IMR-90 (cell line): Measurements from ENCODE around the gene IPO7. TPM values are rescaled to one million over a fixed set of nuclear protein-coding genes. Genes with fewer than 3 reads are reported as not detected.

Source experiments
- ATAC-seq: fragments of 200-7000 bp; cut with Tn5 transposase; 2 replicates; pipeline ENCODE4 v1.9.1; 2020; ENCODE audit warnings: low read depth, mild to moderate bottlenecking, moderate library complexity
- BruUV-seq: library from RNA; stranded (reverse); fragments of 400-500 nt; replicated peaks from 2 replicates; lab custom pipeline; 2021; lab: Mats Ljungman, UMichigan
- CTCF ChIA-PET: fragments of 300-600 bp; formaldehyde crosslinking; extraction: SDS; loops from one replicate; lab custom pipeline; 2021; ENCODE audit warnings: antibody characterized with exemption; lab: Yijun Ruan, JAX
- POLR2A ChIA-PET: fragments of 300-600 bp; sonication (Branson Sonifier 250); formaldehyde crosslinking; loops from one replicate; lab custom pipeline; 2022; ENCODE audit warnings: antibody characterized with exemption; ENCODE audit not compliant: unreplicated experiment; lab: Charles Lee
- DNase-seq: peaks from one replicate; pipeline ENCODE4 v3.0.0; 2013
- H2AFZ ChIP-seq: replicated peaks from 2 replicates; pipeline ENCODE3; 2013; ENCODE audit warnings: low read length, mild to moderate bottlenecking; ENCODE audit not compliant: poor library complexity
- H2AK5ac ChIP-seq: 2 replicates; pipeline ENCODE4 v1.6.1; 2013; ENCODE audit warnings: low read depth, low read length, inconsistent platforms
- H2AK9ac ChIP-seq: replicated peaks from 2 replicates; pipeline ENCODE3; 2013; ENCODE audit warnings: mild to moderate bottlenecking, low read depth, low read length, moderate library complexity; ENCODE audit not compliant: poor library complexity
- H2BK120ac ChIP-seq: 2 replicates; pipeline ENCODE4 v1.6.1; 2013; ENCODE audit warnings: low read depth, low read length, inconsistent platforms
- H2BK15ac ChIP-seq: 3 replicates; pipeline ENCODE4 v1.6.1; 2013; ENCODE audit warnings: low read depth, low read length, inconsistent platforms
- H2BK20ac ChIP-seq: 2 replicates; pipeline ENCODE4 v1.6.1; 2013; ENCODE audit warnings: low read depth, mild to moderate bottlenecking, inconsistent platforms, low read length, moderate library complexity
- H2BK5ac ChIP-seq: 2 replicates; pipeline ENCODE4 v1.6.1; 2013; ENCODE audit warnings: mild to moderate bottlenecking, low read depth, low read length, inconsistent platforms; ENCODE audit not compliant: poor library complexity, severe bottlenecking
- H3K14ac ChIP-seq: replicated peaks from 2 replicates; pipeline ENCODE4 v1.6.1; 2013; ENCODE audit warnings: low read depth, low read length, inconsistent platforms
- H3K18ac ChIP-seq: 2 replicates; pipeline ENCODE4 v1.6.1; 2013; ENCODE audit warnings: low read depth, low read length, control low read depth
- H3K23ac ChIP-seq: 2 replicates; pipeline ENCODE4 v1.6.1; 2013; ENCODE audit warnings: low read depth, low read length, inconsistent platforms
- H3K27ac ChIP-seq: 2 replicates; pipeline ENCODE4 v1.5.1; 2013; ENCODE audit warnings: mild to moderate bottlenecking, control low read depth, low read length; ENCODE audit not compliant: insufficient read depth
- H3K27me3 ChIP-seq: 2 replicates; pipeline ENCODE4 v1.6.1; 2013; ENCODE audit warnings: low read length; ENCODE audit not compliant: control insufficient read depth, insufficient read depth
- H3K36me3 ChIP-seq: 2 replicates; pipeline ENCODE4 v1.6.1; 2013; ENCODE audit warnings: low read length, mixed read lengths; ENCODE audit not compliant: control insufficient read depth, insufficient read depth
- H3K4ac ChIP-seq: 2 replicates; pipeline ENCODE4 v1.6.1; 2013; ENCODE audit warnings: low read depth, low read length, inconsistent platforms
- H3K4me1 ChIP-seq: 2 replicates; pipeline ENCODE4 v1.6.1; 2013; ENCODE audit warnings: low read length, mixed read lengths; ENCODE audit not compliant: control insufficient read depth, insufficient read depth
- H3K4me2 ChIP-seq: 2 replicates; pipeline ENCODE4 v1.6.1; 2013; ENCODE audit warnings: low read depth, mild to moderate bottlenecking, control low read depth, low read length, moderate library complexity
- H3K4me3 ChIP-seq: 2 replicates; pipeline ENCODE4 v1.5.1; 2013; ENCODE audit warnings: low read depth, mild to moderate bottlenecking, control low read depth, low read length, moderate library complexity; ENCODE audit not compliant: insufficient read depth
- H3K56ac ChIP-seq: 2 replicates; pipeline ENCODE4 v1.6.1; 2013; ENCODE audit warnings: low read length, inconsistent platforms; ENCODE audit not compliant: insufficient read depth; ENCODE audit errors: extremely low read depth
- H3K79me1 ChIP-seq, 2 experiments: 2 replicates each; pipeline ENCODE4 v1.6.1; 2013; ENCODE audit warnings: low read length in 2 of 2, inconsistent platforms in 1 of 2, low read depth in 1 of 2
- H3K9ac ChIP-seq: 2 replicates; pipeline ENCODE4 v1.6.1; 2013; ENCODE audit warnings: low read depth, low read length, control low read depth
- H3K9me1 ChIP-seq: 2 replicates; pipeline ENCODE4 v1.6.1; 2013; ENCODE audit warnings: low read length, inconsistent platforms; ENCODE audit not compliant: insufficient read depth
- H3K9me3 ChIP-seq: 2 replicates; pipeline ENCODE4 v1.6.1; 2013; ENCODE audit warnings: low read length; ENCODE audit not compliant: control insufficient read depth, insufficient read depth
- H4K20me1 ChIP-seq: 2 replicates; pipeline ENCODE4 v1.6.1; 2013; ENCODE audit warnings: low read length, inconsistent platforms; ENCODE audit not compliant: insufficient read depth
- H4K5ac ChIP-seq: 2 replicates; pipeline ENCODE4 v1.6.1; 2013; ENCODE audit warnings: mild to moderate bottlenecking, low read depth, low read length, control low read depth
- H4K8ac ChIP-seq, 2 experiments: 2 replicates each; pipeline ENCODE4 v1.6.1; 2013; ENCODE audit warnings: low read depth in 2 of 2, low read length in 2 of 2, control low read depth in 1 of 2, inconsistent platforms in 1 of 2
- H4K91ac ChIP-seq: 2 replicates; pipeline ENCODE4 v1.6.1; 2013; ENCODE audit warnings: low read depth, low read length, inconsistent platforms; ENCODE audit not compliant: insufficient read depth
- BHLHE40 ChIP-seq: fragments of 150-350 bp; IDR thresholded peaks from 2 replicates; pipeline ENCODE4 v1.6.1; 2016; ENCODE audit warnings: mild to moderate bottlenecking, low read depth, low read length
- CEBPB ChIP-seq: IDR thresholded peaks from 2 replicates; pipeline ENCODE4 v1.6.1; 2012; ENCODE audit warnings: low read depth, low read length, improper control_type of control experiment
- CHD1 ChIP-seq: IDR thresholded peaks from 2 replicates; pipeline ENCODE4 v1.6.1; 2012; ENCODE audit warnings: low read depth, low read length, improper control_type of control experiment
- FOS ChIP-seq: fragments of 150-350 bp; IDR thresholded peaks from 2 replicates; pipeline ENCODE4 v1.6.1; 2016; ENCODE audit warnings: low read depth, low read length
- MAFK ChIP-seq: IDR thresholded peaks from 2 replicates; pipeline ENCODE4 v1.6.1; 2012; ENCODE audit warnings: low read depth, low read length, improper control_type of control experiment
- MXI1 ChIP-seq: IDR thresholded peaks from 2 replicates; pipeline ENCODE4 v1.6.1; 2012; ENCODE audit warnings: low read depth, mild to moderate bottlenecking, low read length, moderate library complexity, borderline replicate concordance
- POLR2A ChIP-seq: IDR thresholded peaks from 2 replicates; pipeline ENCODE4 v1.6.1; 2012; ENCODE audit warnings: mild to moderate bottlenecking, low read depth, low read length
- RAD21 ChIP-seq: IDR thresholded peaks from 2 replicates; pipeline ENCODE4 v1.6.1; 2012; ENCODE audit warnings: low read length, improper control_type of control experiment
- RFX5 ChIP-seq: IDR thresholded peaks from 2 replicates; pipeline ENCODE4 v1.8.0; 2012; ENCODE audit warnings: low read depth, mild to moderate bottlenecking, low read length, moderate library complexity
- SMC3 ChIP-seq: fragments of 150-350 bp; IDR thresholded peaks from 2 replicates; pipeline ENCODE4 v1.6.1; 2016; ENCODE audit warnings: low read depth, mild to moderate bottlenecking, antibody characterized with exemption, low read length, moderate library complexity
- WGBS, 2 experiments: methylation state at CpG; one replicate each; pipeline versions ENCODE4 v1.1.5 to v1.1.7; 2013; ENCODE audit warnings: missing lambda C conversion rate in 2 of 2; ENCODE audit not compliant: insufficient read length in 1 of 2; ENCODE audit errors: extremely low coverage in 2 of 2; 5-methylcytosine and 5-hydroxymethylcytosine counted together
- dilution Hi-C: fragments of 300-500 bp; cut with HindIII; formaldehyde crosslinking; loops from one replicate; pipeline ENCODE4 v1.14.3; 2018; ENCODE audit warnings: low sequenced_read_pairs; ENCODE audit not compliant: unreplicated experiment
- in situ Hi-C: fragments of 300-500 bp; cut with MboI; formaldehyde crosslinking; loops from 3 replicates; pipeline ENCODE4 v1.14.3; 2019; ENCODE audit warnings: low sequenced_read_pairs, inconsistent platforms, mixed read lengths
- intact Hi-C: fragments of 100-400 bp; cut with micrococcal nuclease; formaldehyde crosslinking; loops from 2 replicates; pipeline ENCODE4 v1.10.0; 2022
- polyA plus RNA-seq, 3 experiments: library from polyadenylated mRNA; depleted of rRNA; stranded (reverse); fragments of >200 nt; gene quantifications; 2 replicates each; pipeline ENCODE4 v1.2.3, GENCODE V29; 2012; ENCODE audit warnings: low replicate concordance in 1 of 3
- total RNA-seq: library from RNA; depleted of rRNA; stranded (reverse); fragments of >200 nt; gene quantifications from 2 replicates; pipeline ENCODE4 v1.2.3, GENCODE V29; 2012
- TF ChIP-seq, protein P1 (sequence below): conservative IDR thresholded peaks from 2 replicates; pipeline ENCODE4 v1.5.1; 2012; ENCODE audit warnings: mild to moderate bottlenecking, low read depth, low read length, improper control_type of control experiment
- TF ChIP-seq, protein P2 (sequence below): fragments of 150-350 bp; IDR thresholded peaks from 2 replicates; pipeline ENCODE4 v1.6.1; 2017; ENCODE audit warnings: mild to moderate bottlenecking, antibody characterized with exemption, low read length, low read depth

Gene IPO7
- total and polyA plus RNA-seq, 2 of the 4 experiments (the other 2 are of a cell fraction): 40.6 to 110 TPM

DNA sequence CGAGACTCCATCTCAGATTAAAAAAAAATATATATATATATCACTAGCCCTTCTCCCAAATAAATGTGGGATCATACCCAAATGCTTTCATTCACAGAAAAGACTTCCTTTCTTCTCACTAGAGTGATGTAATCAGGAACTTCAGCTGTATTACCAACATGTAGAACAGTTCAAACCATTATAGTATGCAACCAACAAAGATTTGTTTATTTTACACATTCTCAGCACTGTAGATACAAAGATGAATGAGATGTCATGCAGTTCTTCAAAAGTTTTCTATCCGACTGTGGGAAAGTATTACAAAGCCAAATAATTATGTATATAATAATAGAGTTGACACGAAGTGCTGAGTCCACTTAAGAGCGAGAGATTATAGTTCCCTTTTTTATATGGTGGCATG, 54.2 kb downstream of the IPO7 start:
- Histone ChIP-seq H3K79me1 (peaks cover 6 to 23% of the 10 kb centered on the region in 2 experiments), H4K91ac (no peak overlapping the region), H2BK20ac (no peak overlapping the region), H4K8ac (no peak overlapping the region), H3K4me2 (no peak overlapping the region), H4K5ac (no peak overlapping the region), H4K20me1 (no peaks in the 10 kb centered on the region), H3K23ac (no peak overlapping the region), H3K56ac (no peak overlapping the region), H2AK9ac (no peak overlapping the region), H3K4me1 (no peaks in the 10 kb centered on the region), H3K9me1 (no peaks in the 10 kb centered on the region), H3K9ac (no peak overlapping the region), H2BK120ac (no peak overlapping the region), H3K27me3 (no peaks in the 10 kb centered on the region), H3K36me3 (peaks cover 49% of the 10 kb centered on the region), H2BK5ac (no peak overlapping the region), H3K18ac (no peak overlapping the region), H3K4ac (no peak overlapping the region), H3K14ac (no peak overlapping the region), H2AFZ (no peak overlapping the region), H2BK15ac (no peak overlapping the region), H3K9me3 (no peaks in the 10 kb centered on the region), H2AK5ac (no peak overlapping the region), H3K4me3 (no peak overlapping the region), H3K27ac (no peak overlapping the region)
- in situ Hi-C loops: no loop called here
- DNase-seq: peak; percentile 4
- intact Hi-C loops: no loop called here
- WGBS, 2 experiments: 100% methylated on average over 1 of the region's 4 CpGs; no CpG with 5 or more reads in 1 of the 2 experiments
- TF ChIP-seq RFX5: no peak
- no peak for TF ChIP-seq FOS
- TF ChIP-seq MAFK: no peak
- TF ChIP-seq, protein P1, sequence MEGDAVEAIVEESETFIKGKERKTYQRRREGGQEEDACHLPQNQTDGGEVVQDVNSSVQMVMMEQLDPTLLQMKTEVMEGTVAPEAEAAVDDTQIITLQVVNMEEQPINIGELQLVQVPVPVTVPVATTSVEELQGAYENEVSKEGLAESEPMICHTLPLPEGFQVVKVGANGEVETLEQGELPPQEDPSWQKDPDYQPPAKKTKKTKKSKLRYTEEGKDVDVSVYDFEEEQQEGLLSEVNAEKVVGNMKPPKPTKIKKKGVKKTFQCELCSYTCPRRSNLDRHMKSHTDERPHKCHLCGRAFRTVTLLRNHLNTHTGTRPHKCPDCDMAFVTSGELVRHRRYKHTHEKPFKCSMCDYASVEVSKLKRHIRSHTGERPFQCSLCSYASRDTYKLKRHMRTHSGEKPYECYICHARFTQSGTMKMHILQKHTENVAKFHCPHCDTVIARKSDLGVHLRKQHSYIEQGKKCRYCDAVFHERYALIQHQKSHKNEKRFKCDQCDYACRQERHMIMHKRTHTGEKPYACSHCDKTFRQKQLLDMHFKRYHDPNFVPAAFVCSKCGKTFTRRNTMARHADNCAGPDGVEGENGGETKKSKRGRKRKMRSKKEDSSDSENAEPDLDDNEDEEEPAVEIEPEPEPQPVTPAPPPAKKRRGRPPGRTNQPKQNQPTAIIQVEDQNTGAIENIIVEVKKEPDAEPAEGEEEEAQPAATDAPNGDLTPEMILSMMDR: no peak
- TF ChIP-seq CEBPB: no peak
- TF ChIP-seq POLR2A: no peak
- no peak for TF ChIP-seq MXI1
- no peak for TF ChIP-seq BHLHE40
- no peak for TF ChIP-seq CHD1
- TF ChIP-seq SMC3: no peak
- TF ChIP-seq, protein P2, sequence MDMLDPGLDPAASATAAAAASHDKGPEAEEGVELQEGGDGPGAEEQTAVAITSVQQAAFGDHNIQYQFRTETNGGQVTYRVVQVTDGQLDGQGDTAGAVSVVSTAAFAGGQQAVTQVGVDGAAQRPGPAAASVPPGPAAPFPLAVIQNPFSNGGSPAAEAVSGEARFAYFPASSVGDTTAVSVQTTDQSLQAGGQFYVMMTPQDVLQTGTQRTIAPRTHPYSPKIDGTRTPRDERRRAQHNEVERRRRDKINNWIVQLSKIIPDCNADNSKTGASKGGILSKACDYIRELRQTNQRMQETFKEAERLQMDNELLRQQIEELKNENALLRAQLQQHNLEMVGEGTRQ: no peak
- no peak for TF ChIP-seq RAD21
- dilution Hi-C loops: no loop called here
- ChIA-PET POLR2A (no interaction called here), CTCF (no interaction called here)
- ATAC-seq: no peak
- no TSS peak for BruUV-seq
